GM12892 (cell line): Measurements from ENCODE around the gene TNK2.
A peak's percentile ranks its signal among the peaks of the same experiment; 100 is the strongest.

ENCODE experiments used
- DNase-seq: peaks from one replicate; pipeline ENCODE4 v3.0.0; 2011; ENCODE audit not compliant: insufficient read length
- FAIRE-seq: peaks from 2 replicates; lab custom pipeline; 2011; peaks lifted over from hg19 to GRCh38; lab: Jason Lieb, UNC
- POLR2A ChIP-seq: IDR thresholded peaks from 2 replicates; pipeline ENCODE4 v1.6.1; 2011; ENCODE audit warnings: low read depth, low read length, control low read depth
- POLR2AphosphoS5 ChIP-seq: IDR thresholded peaks from 2 replicates; pipeline ENCODE4 v1.6.1; 2011; ENCODE audit warnings: low read depth, low read length, control low read depth
- TAF1 ChIP-seq: IDR thresholded peaks from 2 replicates; pipeline ENCODE4 v1.6.1; 2011; ENCODE audit warnings: low read depth, mild to moderate bottlenecking, control low read depth, low read length, borderline replicate concordance

The TNK2 gene

DNA sequence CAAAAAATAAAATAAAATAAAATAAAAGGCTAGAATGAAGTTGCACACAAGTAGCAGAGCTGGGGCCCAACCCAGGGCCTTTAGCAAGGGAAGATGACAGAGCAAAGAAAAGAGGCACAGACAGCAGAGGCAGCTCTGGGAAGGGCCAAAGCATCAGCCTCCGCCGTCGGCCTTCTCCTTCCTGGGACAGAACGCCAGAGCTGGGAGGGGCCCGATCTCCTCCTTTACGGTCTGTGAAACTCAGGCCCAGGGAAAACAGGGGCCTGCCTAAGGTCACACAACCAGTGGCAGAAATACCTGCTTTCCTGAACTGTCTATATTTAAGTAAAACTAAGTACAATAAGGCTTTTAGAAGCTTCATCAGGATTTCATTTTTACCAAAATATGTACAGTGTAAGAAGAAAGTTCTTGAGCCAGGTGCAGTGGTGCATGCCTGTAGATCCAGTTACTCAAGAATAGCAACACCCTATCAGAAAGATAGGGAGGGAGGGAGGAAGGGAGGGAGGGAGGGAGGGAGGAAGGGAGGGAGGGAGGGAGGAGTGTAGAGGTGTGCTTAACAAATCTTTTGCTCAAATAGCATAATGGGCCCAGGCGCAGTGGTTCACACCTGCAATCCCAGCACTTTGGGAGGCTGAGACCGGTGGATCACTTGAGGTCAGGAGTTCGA is 53.6 kb downstream of the TNK2 start:
- FAIRE-seq: no peak
- TF ChIP-seq POLR2A (no peak), POLR2AphosphoS5 (no peak), TAF1 (no peak)
- no peak for DNase-seq

DNA sequence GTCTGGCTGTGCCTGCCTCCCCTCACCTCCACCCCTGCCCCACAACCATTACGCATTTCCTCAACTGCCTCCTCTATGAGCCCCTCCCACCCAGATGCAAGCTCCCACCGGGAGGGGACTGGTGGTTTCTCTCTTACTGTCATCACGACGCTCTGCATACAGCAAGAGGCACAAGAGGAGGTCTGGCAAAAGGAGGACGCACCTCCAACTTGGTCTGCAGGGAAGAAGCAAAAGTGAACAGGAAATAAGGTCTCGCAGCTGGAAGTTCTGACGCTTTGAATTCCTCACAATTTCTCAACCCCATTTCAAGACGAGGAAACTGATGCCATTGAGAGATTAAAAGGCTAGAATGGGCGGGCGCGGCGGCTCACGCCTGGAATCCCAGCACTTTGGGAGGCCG is 54.4 kb downstream of the TNK2 start:
- FAIRE-seq (no peak), DNase-seq (no peak)

DNA sequence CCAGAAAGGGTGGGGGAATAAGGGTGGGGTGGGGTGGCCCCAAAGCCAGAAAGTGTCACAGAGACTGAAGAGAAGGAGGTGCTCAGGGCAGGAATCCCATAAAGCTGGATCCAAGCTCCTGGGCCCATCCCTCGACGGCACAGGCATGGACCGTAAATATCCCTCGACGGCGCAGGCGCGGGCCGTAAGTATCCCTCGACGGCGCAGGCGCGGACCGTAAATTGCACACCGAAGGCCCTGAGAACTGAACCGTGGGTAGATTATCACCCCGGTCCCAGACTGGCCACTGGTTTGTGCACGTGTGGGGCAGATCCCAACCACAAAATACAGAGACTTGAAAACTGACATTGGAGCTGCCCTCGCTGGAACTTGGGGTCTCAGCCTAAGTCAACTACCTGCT is 55.3 kb downstream of the TNK2 start:
- DNase-seq (no peak), FAIRE-seq (no peak)
- TF ChIP-seq POLR2AphosphoS5: no peak
- TF ChIP-seq POLR2A: no peak
- no peak for TF ChIP-seq TAF1

More for the DNA sequence above, 54.4 kb downstream of the TNK2 start:
- TF ChIP-seq POLR2A: no peak
- TF ChIP-seq POLR2AphosphoS5: no peak
- TF ChIP-seq TAF1: no peak

DNA sequence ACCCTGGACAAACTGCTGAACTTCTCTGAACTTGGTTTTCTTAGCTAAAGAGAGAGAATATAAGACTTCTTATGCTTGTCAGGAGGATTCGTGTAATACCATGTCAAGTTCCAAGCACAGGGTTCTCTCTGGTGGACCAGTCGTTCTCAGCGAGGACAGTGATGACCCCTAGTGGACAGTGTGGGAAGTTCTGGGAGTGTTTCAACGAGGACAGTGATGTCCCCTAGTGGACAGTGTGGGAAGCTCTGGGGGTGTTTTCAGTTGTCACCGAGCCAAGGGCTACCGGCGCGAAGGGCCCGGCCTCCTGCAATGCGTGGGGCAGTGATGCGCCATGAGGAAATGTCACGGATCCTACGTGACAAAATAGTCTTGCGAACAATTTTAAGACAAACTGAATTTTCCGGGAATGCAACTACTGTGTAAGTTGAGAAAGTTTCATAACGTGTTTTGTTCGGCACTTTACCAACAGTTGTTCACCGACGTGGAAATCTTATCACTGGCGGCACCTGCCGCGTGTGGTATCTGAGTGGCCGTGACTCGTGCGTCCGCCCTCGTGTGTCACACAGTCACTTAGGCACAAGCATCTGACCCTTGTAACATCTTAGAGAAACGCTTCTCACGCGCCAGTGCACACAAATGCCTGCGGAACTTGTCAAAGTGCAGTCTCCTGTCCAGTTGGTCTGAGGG is 57.4 kb downstream of the TNK2 start:
- FAIRE-seq: peak; percentile 86
- no peak for TF ChIP-seq TAF1
- no peak for TF ChIP-seq POLR2AphosphoS5
- TF ChIP-seq POLR2A: no peak
- DNase-seq: peak; percentile 72

- DNase-seq (no peak), FAIRE-seq (no peak)
- TF ChIP-seq POLR2A: no peak
- TF ChIP-seq POLR2AphosphoS5: no peak
- no peak for TF ChIP-seq TAF1
Measured at GRCh38 chr3:195849322-195850074, 58.9 kb downstream of the TNK2 start.

DNA sequence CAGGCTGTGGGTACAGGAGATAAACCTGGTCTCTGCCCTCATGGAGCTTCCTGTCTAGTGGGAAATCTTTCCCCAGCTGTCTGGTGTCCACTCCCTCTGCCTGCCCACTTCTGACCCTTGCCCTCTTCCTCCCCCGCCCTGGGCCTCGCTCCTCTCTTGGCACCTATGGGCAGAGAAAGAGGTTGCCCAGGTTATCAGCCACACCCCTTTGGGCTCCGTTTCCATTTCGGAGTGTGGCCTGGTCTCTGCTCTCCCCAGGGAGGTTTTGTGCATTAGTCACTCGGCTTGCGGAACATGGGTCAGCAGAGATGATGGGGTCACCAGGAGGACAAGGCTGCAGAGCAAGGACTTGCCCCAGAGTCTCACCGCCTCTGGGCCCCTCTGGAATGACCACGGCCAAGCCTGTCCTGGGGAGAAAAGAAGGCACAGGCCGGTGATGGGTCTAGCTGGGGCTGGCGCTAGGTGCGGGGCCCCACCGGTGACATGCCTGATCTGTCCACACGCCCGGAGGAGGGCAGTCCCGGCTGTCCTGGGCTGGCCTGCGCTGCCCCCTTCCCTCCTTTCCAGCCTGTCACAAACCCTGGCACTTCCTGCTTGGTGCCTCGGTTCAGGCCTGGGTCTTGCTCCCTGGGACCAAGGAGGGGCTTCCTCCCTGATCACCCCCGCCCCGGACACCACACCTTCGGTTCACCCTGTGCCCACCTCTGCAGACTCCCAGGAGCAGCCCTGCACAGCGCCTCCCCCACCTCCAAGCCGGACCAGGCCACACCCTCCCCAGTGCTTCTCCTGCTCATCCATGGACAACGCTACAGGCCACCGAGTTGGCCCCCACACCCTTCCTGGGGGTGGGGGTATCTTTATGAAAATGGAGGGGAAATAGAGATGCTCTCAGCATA is 61.0 kb downstream of the TNK2 start:
- FAIRE-seq (no peak), DNase-seq (no peak)
- TF ChIP-seq POLR2A: no peak
- no peak for TF ChIP-seq POLR2AphosphoS5
- TF ChIP-seq TAF1: no peak

GRCh38 chr3:195845483-195845882 is 62.9 kb downstream of the TNK2 start:
- DNase-seq (no peak), FAIRE-seq (no peak)
- TF ChIP-seq TAF1 (no peak), POLR2AphosphoS5 (no peak), POLR2A (no peak)

- FAIRE-seq (no peak), DNase-seq (no peak)
- TF ChIP-seq TAF1 (no peak), POLR2AphosphoS5 (no peak), POLR2A (no peak)
Measured at GRCh38 chr3:195844671-195845218, 63.6 kb downstream of the TNK2 start.

GRCh38 chr3:195839260-195840010 is 68.9 kb downstream of the TNK2 start:
- no peak for DNase-seq
- no peak for FAIRE-seq
- TF ChIP-seq TAF1 (no peak), POLR2A (no peak), POLR2AphosphoS5 (no peak)

GRCh38 chr3:195838714-195839113 is 69.6 kb downstream of the TNK2 start:
- TF ChIP-seq POLR2A: no peak
- no peak for TF ChIP-seq POLR2AphosphoS5
- TF ChIP-seq TAF1: no peak
- no peak for DNase-seq
- FAIRE-seq: peak; percentile 51

DNA sequence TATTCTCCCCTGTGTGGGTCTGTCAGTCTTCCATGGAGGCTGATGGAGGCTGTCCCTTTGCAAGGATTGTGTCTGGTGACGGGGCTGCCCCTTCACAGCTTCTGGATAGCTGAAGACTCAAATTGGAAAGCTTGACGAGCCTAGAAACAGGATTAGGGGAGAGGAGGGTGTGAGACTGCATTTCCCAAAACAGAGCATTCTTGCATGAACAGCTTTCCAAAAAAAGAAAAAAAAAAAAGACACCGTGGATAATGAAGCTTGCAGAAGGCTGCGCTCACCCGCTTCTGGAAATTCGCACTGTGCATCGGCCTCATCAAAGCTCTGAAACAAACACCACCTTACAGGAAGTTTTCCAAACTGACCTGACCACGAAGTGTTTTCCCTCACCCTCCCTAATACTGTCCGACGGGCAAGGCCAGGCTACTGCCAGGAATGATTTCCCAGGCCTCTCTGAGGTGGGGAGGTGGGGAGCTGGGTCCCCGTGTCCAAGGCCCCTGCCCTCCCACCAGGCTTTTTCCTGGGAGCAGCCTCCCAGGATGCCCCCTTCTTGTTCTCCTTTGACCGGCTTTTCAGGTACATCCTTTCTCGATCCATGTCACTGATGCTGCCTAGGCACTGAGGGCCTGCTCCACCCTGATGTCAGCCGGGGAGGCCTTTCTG is 71.7 kb downstream of the TNK2 start:
- TF ChIP-seq TAF1: no peak
- no peak for TF ChIP-seq POLR2A
- no peak for TF ChIP-seq POLR2AphosphoS5
- FAIRE-seq (no peak), DNase-seq (no peak)
